ENCODE results near the gene TMEM232.

- TF ChIP-seq CTCF (IDR thresholded peaks at IDR 0.05): no peak
- TF ChIP-seq POLR2A (IDR thresholded peaks at IDR 0.05): no peak
Measured at GRCh38 chr5:110525762-110526161, 200.7 kb downstream of the TMEM232 start.

Measured in thyroid gland (tissue), 4 donors.